ENCODE data around the gene MTA1.

MTA1 gene

DNA sequence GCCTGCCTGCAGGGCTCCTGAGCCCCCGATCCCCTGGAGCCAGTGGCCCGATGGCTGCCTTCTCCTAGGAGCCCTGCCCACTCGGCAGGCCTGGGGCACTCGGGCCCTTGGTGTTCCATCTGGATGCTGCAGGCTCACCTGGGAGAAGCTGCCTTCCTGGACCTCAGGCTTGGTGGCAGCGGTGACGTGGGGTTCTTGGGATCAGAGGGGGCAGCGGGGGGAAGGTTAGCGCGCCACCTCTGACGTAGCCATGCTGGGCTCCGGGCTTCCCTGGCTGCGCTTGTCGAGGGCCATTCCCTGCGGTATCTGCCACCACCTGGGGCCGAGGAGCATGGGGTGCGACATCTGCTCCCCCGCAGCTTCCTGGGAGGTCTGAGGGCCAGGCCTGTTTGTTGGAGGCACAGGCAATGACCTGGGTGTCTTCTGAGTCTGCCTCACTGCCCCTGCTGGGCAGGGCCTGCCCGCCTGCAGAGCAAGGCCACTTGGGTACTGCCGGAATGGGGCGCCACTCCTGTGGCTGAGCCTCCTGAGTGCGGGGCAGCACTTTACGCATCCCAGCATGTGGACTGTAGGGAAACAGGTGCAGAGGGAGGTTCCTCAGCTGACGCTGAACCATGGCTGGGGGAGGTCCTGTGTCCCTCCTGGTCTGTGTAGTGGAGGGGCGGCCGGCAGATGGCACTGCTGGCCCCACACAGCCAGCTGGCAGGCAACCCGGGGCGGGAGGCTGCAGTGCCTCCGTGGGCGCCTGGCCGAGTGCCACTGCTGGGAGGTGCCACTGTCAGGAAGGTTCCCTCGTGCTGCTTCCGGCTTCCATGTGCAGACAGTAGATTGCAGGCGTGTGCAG lies 20.3 kb downstream of the MTA1 start:
- FAIRE-seq: no peak
- no peak for DNase-seq (ENCODE audit: extremely low spot score, insufficient read length, low read depth)

DNA sequence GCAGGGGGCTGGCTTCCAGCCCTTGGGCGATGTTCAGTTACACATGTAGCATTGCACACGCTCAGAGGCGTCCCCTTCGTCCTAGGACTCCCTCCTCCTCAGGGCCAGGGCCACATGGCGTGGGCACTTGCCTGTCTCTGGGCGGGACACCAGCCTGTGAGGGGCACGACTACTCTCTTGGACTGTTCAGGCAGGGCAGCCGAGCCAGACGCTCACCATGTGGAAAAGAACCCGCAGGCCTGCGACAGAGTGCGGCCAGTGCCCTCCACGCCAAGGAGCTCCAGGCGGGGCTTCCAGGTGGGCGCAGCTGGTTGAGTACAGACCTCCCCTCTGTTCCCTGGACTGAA lies 20.9 kb downstream of the MTA1 start:
- no peak for DNase-seq (ENCODE audit: extremely low spot score, insufficient read length, low read depth)

DNA sequence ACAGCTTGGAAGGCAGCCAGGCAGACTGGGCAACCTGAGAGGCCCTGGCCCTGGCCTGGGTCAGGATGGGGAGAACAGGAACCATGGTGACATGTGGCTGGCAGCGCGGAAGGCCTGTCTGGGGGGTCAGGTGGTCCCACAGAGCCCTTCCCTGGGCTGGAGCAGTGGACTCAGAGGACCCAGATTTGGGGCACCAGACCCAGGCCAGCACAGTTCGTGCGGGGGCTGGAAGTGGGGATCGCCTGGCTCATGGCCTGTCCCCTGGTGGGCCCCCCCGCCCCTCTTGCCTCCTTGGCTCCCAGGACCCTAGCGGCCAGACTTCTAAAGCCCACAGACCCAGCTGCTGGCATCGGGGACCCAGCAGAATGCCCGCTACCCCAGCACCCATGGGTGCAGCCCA lies 21.4 kb downstream of the MTA1 start:
- DNase-seq (ENCODE audit: extremely low spot score, insufficient read length, low read depth) (no peak), FAIRE-seq (no peak)

More for the DNA sequence above, 20.9 kb downstream of the MTA1 start:
- FAIRE-seq: no peak

DNA sequence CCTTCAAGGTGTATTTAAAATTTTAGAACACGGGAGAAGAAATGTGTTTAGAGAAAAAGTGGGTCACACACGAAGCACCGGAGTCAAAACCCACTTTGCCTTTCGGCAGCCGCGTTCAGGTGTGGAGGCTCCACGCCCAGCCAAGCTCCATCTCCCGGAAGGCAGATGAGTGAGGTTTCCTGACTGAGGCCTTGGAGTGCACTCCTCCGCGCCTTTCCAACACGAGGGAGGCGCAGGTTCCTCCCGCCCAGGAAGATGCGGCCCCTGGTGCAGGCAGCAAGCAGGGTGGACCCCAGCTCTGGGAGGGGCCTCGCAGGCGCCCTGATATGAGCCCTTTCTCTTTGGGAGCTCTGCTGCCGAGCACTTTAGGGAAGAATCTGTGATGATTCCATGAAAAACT lies 22.5 kb downstream of the MTA1 start:
- DNase-seq (ENCODE audit: extremely low spot score, insufficient read length, low read depth) (no peak), FAIRE-seq (no peak)

DNA sequence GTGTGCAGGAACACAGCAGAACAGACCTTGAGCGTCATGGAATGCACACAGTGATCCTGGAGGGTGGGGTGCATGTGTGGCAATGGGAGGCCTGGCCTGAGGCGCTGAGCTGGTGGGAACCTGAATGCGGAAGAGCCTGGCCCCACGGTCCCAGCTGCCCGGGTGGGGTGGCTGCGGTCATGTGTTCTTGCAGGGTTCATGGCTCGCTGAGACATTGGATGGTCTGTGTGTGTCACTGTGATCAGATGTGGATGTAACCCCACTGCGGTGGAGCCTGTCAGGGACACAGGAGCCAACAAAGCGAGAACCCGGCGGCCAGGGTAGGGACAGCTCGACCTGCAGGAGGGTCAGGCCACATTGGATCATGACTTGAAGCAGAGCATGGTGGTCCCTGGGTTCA lies 23.2 kb downstream of the MTA1 start:
- DNase-seq (ENCODE audit: extremely low spot score, insufficient read length, low read depth) (no peak), FAIRE-seq (no peak)

DNA sequence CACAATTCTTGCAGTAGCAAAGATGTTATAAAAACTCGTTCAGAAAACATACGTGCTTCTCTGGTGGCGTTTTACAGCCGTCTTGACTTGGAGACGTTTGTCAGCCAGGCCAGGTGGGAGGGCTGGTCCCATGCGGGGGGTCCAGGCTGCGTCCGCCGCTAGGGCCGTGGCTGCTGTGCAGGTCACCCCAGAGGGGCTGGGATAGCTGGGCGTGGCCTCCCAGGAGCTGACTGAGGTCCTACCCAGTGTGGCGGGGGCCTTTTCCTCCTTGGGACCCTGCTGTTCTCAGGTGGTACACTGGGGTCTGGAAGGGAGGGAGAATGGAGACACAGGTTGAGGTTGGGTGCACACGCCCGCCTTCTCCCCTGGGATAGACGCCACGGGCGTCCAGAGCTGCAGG lies 25.2 kb downstream of the MTA1 start:
- FAIRE-seq: no peak

DNA sequence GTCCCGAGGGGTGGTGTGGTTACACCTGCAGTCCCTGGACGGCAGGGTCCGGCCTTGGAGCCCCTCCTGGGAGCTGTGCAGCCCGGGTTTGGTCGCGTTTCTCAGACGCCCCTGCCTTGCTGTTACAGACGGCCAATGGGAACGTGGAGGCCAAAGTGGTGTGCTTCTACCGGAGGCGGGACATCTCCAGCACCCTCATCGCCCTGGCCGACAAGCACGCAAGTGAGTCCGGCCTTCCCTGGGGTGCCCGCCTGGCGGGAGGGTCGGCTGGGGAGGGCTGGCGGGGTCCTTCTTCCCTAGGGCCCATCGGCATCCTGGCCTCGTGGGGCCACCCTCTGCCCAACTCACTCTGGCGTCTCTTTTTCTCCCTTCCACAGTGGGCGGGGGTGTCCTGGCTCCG lies 25.7 kb downstream of the MTA1 start:
- FAIRE-seq: no peak
- no peak for DNase-seq (ENCODE audit: extremely low spot score, insufficient read length, low read depth)

More for the DNA sequence above, 25.2 kb downstream of the MTA1 start:
- no peak for DNase-seq (ENCODE audit: extremely low spot score, insufficient read length, low read depth)

DNA sequence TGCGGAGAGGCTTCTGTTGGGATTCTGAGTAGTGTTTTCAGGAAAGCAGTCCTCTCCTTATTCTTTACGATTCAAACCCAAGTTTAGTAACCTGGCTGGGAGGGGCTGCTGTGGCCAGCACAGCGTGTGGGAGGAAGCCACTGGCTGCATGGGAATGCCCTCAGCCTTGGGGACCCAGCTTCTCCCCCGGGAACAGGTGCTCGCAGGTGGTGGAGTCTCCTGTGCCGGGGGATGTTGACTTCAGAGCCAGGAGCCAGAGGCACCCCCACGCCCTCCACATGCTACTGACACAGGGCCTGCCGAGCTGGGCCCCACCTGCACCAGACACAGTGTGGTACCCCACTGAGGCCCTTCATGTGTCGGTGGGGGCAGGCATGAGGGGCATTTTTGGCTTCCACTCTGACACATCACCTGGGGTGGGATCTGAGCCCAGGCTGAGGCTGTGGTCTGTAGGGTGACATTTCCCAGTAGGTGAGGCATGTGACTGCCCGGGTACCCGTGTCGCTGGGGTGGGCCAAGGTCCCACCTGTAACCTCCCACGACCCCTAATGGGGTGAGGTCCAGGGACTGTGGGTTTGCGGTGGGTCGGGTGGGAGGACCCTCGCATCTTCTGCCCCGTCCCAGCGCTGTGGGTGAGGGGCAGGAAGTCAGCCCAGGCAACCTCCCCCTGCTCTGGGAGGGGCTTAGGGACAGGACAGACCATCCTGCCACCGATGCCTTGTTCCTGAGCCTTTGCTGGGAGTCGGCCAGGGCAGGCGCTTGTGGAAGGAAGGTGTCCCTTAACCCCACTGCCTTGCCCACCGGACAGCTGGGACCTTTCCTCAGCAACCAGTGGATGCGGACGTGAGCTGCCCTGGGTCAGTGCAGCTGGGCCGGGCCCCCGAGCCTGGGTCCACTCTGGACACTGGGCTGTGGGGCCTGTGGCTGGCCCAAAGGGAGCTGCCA lies 26.5 kb downstream of the MTA1 start:
- DNase-seq (ENCODE audit: extremely low spot score, insufficient read length, low read depth) (no peak), FAIRE-seq (no peak)

DNA sequence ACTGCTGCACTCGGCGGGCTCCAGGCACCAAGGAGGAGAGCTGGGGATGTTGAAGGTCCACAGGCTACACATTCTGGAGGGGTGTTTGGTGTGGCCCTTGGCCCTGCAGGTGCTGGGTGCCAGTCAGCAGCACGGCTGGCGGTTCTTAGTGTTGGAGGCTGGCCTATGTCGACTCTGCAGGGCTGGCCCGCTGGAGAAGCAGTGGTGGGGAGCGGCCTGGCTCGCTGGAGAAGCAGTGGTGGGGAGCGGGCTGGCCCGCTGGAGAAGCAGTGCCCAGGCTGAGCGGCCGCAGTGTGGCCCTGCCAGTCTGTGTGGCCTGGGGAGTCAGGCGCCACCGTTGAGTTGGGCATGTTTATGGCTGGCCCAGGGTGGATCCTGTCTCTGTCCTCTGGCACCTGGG lies 27.3 kb downstream of the MTA1 start:
- DNase-seq (ENCODE audit: extremely low spot score, insufficient read length, low read depth) (no peak), FAIRE-seq (no peak)

DNA sequence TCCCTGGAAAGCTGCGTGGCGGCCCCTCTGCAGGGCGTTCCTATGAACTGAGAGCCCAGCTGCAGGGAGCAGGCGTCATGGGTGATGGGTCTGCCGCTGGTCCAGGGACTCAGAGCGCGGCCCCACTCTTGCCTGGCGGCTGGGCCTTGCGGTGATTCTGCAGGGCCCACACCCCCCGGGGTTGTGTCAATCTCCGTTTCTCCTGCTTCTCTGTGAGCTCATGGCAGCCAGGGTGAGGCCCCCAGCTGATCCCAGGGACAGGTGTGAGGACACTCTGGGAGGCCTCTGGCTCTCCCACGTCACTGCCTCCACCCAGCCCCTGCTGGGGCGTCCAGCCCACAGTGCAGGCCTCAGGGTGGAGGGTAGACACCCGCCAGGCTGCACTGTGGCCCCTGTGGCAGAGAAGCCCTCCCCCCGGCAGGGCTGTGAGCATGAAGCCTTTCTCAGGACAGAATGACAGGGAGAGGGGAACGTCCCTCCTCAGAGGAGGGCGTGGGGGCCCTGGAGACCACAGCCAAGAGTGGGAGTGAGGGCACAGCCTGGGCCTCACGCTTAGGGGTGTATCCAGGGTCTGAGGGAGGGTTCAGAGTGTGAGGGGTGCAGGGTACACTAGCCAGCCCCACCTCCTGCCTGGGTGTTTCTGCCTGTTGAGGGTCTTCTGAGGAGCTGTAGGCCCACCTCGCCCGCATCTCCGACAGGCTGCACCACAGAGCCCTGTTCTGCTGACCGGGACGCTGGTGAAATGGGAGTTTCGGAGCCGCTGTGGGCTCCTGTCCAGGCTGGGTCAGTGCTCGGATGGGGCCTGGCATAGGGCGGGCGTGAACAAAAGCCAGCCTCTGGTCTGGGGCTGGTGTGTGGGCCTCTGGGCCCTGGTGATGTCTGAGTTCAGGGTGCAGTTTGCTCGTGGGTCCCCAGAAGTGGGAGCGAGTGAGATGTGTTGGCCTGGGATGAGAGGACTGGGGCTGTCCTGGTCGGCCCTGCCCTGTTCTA lies 28.3 kb downstream of the MTA1 start:
- no peak for DNase-seq (ENCODE audit: extremely low spot score, insufficient read length, low read depth)
- FAIRE-seq: no peak

DNA sequence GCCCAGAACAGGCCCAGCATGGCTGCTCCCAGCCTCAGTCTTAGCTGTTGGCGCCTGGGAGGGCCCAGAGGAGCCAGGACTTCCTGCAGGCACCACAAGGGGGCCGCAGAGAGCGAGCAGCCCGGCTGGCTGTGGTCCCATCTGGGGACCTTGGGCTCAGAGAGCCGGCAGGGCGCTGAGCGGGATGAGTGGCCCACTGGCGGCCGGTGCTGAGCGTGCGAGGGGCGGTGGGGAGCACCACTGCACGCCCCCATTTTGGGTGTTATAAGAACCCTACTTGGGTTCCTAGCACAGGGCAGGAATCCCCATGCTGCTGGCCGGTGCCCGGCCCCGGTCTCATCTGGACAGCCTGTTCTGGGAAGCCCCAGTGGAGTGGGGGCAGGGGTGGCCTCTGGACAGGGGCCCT lies 29.1 kb downstream of the MTA1 start:
- DNase-seq (ENCODE audit: extremely low spot score, insufficient read length, low read depth): peak; percentile 75
- FAIRE-seq: peak; percentile 60

DNA sequence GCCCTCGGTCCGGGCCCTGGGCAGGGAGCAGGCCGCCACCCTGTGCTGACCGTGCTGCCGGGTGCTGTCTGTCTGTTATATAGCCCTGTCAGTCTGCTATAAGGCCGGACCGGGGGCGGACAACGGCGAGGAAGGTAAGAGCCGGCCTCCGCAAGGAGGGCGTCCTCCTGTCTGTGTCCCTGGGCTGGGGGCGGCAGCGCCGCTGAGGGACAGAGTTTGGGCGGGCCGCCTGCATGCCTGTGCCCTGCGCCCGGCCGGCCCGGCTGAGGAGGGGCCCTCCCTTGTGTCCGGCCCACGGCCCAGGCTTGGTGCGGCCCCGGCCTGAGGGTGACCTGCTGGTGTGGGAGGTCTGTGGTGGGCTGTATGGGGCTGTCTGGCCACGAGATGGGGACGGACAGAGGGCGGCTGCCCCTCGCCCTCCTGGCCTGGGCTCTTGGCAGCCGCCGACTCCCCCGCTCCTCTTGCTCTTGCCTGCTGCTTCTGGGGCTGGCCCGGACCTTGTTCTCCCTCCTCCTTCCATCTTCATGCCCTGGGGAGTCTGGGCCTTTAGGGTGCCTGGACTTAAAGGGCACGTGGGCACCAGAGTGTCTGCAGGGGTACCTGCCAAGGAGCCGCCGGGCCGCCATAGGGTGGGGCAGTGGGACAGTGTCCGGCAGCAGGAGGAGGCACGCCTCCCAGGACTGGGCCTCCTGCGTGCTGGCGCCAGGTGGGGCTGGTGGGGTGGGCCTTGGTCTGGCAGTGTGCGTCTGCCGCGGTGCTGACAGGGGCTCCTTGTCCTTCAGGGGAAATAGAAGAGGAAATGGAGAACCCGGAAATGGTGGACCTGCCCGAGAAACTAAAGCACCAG lies 29.9 kb downstream of the MTA1 start:
- FAIRE-seq (no peak), DNase-seq (ENCODE audit: extremely low spot score, insufficient read length, low read depth) (no peak)

DNA sequence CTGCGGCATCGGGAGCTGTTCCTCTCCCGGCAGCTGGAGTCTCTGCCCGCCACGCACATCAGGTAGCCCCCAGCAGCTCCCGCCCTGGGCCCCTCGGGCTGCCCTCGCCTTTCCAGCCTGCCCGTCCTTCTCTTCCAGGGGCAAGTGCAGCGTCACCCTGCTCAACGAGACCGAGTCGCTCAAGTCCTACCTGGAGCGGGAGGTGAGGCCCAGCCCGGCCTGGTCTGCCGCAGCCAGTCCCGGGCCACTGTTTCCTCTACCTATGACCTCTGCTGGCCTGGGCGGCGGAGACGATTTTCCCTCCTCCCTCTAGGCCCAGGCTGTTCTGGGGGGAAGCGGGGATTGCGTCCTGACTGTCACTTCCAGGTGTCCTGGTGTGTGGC lies 30.5 kb downstream of the MTA1 start:
- DNase-seq (ENCODE audit: extremely low spot score, insufficient read length, low read depth) (no peak), FAIRE-seq (no peak)

DNA sequence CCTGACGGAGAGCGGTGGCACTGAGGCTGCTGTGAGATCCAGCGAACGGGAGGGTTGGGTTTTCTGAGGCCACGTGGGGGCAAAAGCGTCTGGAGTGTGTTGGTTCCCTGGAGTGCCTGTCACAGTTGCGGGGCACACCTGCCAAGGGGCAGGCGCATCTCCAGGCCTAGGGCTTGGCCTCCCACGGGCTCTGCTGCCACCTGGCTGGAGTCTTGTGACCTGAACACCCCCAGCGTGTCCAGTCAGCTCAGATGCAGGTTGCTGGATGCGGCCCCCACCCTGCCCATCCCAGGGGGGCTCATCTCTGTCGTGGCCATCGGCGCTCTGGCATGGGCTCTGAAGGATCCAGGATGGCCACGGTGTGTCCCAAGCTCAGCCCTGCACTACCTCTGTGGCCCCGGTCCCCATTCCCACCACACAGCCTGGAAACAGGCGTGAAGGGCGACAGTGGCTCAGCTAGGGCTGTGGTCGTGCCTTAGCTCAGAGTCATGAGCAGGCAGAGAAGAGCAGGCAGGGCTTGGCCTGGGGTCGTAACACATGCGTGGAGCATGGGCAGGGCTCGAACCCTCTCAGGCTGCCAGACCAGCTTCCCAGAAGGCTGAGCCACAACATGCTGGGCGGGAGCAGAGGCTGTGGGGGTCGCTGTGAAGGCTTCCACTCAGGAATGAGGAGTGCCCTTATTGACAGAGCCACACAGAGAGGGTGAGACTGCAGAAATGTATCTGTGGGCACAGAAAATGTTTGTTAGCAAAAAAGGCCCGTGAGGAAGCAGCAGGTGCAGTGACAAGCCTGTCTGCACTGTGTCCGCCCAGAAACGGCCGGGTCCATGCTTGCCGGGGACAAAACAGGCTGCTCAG lies 31.5 kb downstream of the MTA1 start:
- no peak for FAIRE-seq
- no peak for DNase-seq (ENCODE audit: extremely low spot score, insufficient read length, low read depth)

DNA sequence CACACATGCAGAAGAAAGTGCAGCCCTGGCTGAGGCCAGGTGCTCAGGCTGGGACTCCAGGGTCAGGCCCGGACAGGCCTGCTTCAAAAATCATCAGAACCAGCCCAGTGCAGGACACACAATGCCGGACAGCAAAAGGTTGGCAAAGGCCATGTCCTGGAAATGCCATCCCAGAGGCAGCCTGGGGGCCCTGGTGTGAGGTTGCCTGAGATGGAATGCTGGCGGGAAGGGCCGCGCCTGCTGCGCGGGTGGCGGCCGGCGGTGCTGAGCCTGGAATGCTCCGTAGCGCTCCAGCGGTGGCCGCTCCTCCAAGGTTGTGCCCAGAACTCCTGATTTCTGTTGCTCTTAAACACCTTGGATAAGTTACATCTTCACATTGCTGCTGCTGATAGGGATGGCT lies 33.3 kb downstream of the MTA1 start:
- DNase-seq (ENCODE audit: extremely low spot score, insufficient read length, low read depth): no peak
- FAIRE-seq: no peak

DNA sequence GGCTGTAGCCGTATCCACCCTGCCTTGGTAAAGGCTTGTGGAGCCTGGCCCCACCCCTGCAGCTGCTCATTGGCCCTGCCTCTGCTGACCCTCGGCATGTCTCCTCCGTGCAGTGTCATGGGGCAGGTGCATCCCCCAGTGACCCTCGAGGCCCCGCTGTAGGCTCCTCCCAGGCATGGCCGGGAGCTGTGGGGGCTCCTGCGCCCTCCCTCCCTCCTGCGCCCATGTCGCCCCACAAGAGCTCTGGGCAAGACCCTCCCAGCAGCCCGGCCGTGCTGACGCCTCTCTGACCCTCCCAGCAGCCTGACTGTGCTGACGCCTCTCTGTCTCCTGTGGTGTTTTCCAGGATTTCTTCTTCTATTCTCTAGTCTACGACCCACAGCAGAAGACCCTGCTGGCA lies 34.2 kb downstream of the MTA1 start:
- DNase-seq (ENCODE audit: extremely low spot score, insufficient read length, low read depth) (no peak), FAIRE-seq (no peak)

DNA sequence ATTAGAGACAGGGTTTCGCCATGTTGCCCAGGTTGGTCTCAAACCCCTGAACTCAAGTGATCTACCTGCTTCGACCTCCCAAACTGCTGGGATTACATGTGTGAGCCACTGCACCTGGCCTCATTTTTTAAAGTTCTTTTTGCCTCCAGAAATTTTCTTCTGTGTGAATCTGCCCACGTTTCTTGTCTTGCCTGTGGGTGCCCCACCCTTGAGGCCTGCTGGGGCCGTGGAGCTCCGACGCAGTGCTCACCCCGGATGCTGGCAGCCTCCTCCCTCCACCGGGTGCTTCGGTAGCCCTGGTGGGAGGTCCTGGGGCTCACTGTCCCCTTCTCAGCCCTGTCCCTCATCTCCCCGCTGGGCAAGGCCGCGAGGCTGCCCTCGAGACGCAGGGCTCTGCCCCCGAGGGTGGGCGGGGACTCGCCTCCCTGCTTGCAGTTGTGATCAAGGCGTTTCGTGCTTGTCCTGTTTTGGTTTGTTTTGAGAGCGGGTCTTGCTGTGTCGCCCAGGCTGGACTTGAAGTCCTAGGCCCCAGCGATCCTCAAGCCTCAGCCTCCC lies 35.5 kb downstream of the MTA1 start:
- DNase-seq (ENCODE audit: extremely low spot score, insufficient read length, low read depth) (no peak), FAIRE-seq (no peak)
